AG09319 (cell line): ENCODE results near the gene PRKAR1B.

Source experiments
- DNase-seq: peaks from one replicate; pipeline ENCODE4 v3.0.0-alpha.2; 2010; ENCODE audit warnings: low read depth; ENCODE audit errors: extremely low read depth
- CTCF ChIP-seq: IDR thresholded peaks from 2 replicates; pipeline ENCODE4 v1.5.1; 2011; ENCODE audit warnings: low read depth, mild to moderate bottlenecking, inconsistent platforms, low read length, moderate library complexity

Gene PRKAR1B

GRCh38 chr7:510782-511281 is 216.2 kb downstream of the PRKAR1B start:
- no peak for DNase-seq
- no peak for TF ChIP-seq CTCF

GRCh38 chr7:510131-510481 is 217.0 kb downstream of the PRKAR1B start:
- no peak for TF ChIP-seq CTCF
- DNase-seq: no peak

- DNase-seq: no peak
- TF ChIP-seq CTCF: no peak
These were observed 217.5 kb downstream of the PRKAR1B start for GRCh38 chr7:509426-510130.

- DNase-seq: no peak
- TF ChIP-seq CTCF: no peak
These were observed 218.5 kb downstream of the PRKAR1B start for GRCh38 chr7:508461-509170.

- no peak for TF ChIP-seq CTCF
- DNase-seq: no peak
These were observed 219.3 kb downstream of the PRKAR1B start for GRCh38 chr7:507623-508300.

- no peak for TF ChIP-seq CTCF
- no peak for DNase-seq
These were observed 220.0 kb downstream of the PRKAR1B start for GRCh38 chr7:506921-507622.
